A673 (cell line): ENCODE data around the gene RNF220.

ENCODE experiments used
- CTCF ChIP-seq: fragments of 300-800, 200-600 bp; sonication (generic); conservative IDR thresholded peaks from 2 replicates; pipeline ENCODE4 v1.5.1; 2017; ENCODE audit warnings: low read depth, mild to moderate bottlenecking, antibody characterized with exemption, low read length, moderate library complexity, mixed read lengths
- EZH2 ChIP-seq: fragments of 200-600 bp; sonication (generic); IDR thresholded peaks from 2 replicates; pipeline ENCODE4 v1.6.1; 2017; ENCODE audit warnings: borderline replicate concordance, low read depth, mild to moderate bottlenecking, mixed read lengths, antibody characterized with exemption, low read length; ENCODE audit not compliant: poor library complexity, severe bottlenecking

- TF ChIP-seq CTCF (no peak), EZH2 (no peak)
Measured at GRCh38 chr1:44646261-44647110, 241.4 kb downstream of the RNF220 start.
